Astrocyte (in vitro differentiated cells and primary cell): ENCODE data around the gene TUBB4B. TPM values are rescaled to one million over a fixed set of nuclear protein-coding genes. Genes with fewer than 3 reads are reported as not detected.
"Not testable (repeated sequence)": the region's sequence is repeated elsewhere in the genome, so short reads cannot be mapped to it uniquely, and the experiment has no call there.

Experiments used
- DNase-seq: peaks from one replicate; pipeline ENCODE4 v3.0.0-alpha.2; 2010; ENCODE audit warnings: low read depth
- FAIRE-seq: peaks from 2 replicates; lab custom pipeline; 2011; peaks lifted over from hg19 to GRCh38; lab: Jason Lieb, UNC
- H2AFZ ChIP-seq: 2 replicates; pipeline ENCODE4 v1.6.0; 2012; ENCODE audit warnings: low read depth, low read length, inconsistent platforms
- H3K27ac ChIP-seq: 2 replicates; pipeline ENCODE4 v1.5.1; 2011; ENCODE audit warnings: low read depth, low read length, inconsistent platforms
- H3K27me3 ChIP-seq: 2 replicates; pipeline ENCODE4 v1.6.0; 2011; ENCODE audit warnings: low read length, inconsistent platforms; ENCODE audit not compliant: insufficient read depth
- H3K36me3 ChIP-seq: 2 replicates; pipeline ENCODE4 v1.5.1; 2011; ENCODE audit warnings: low read length, inconsistent platforms; ENCODE audit not compliant: insufficient read depth
- H3K4me1 ChIP-seq: 2 replicates; pipeline ENCODE4 v1.5.1; 2011; ENCODE audit warnings: low read length, inconsistent platforms; ENCODE audit not compliant: insufficient read depth
- H3K4me2 ChIP-seq: 2 replicates; pipeline ENCODE4 v1.6.0; 2012; ENCODE audit warnings: low read length, inconsistent platforms
- H3K4me3 ChIP-seq: 2 replicates; pipeline ENCODE4 v1.5.1; 2011; ENCODE audit warnings: low read depth, mild to moderate bottlenecking, low read length, inconsistent platforms; ENCODE audit not compliant: insufficient read depth
- H3K79me2 ChIP-seq: 2 replicates; pipeline ENCODE4 v1.6.0; 2012; ENCODE audit warnings: mild to moderate bottlenecking, low read length, inconsistent platforms; ENCODE audit not compliant: insufficient read depth
- H3K9ac ChIP-seq: 2 replicates; pipeline ENCODE4 v1.6.0; 2012; ENCODE audit warnings: mild to moderate bottlenecking, low read length, inconsistent platforms
- H3K9me3 ChIP-seq: 2 replicates; pipeline ENCODE4 v1.5.1; 2012; ENCODE audit warnings: low read depth, mild to moderate bottlenecking, low read length, inconsistent platforms; ENCODE audit not compliant: insufficient read depth
- H4K20me1 ChIP-seq: 2 replicates; pipeline ENCODE4 v1.6.0; 2012; ENCODE audit warnings: low read length, inconsistent platforms; ENCODE audit not compliant: insufficient read depth
- H3K27ac Mint-ChIP-seq: one replicate; pipeline ENCODE4 v1.8.0; 2021; ENCODE audit warnings: mild to moderate bottlenecking, mixed read lengths; ENCODE audit not compliant: unreplicated experiment
- H3K27me3 Mint-ChIP-seq: one replicate; pipeline ENCODE4 v1.8.0; 2021; ENCODE audit warnings: low read depth, mixed read lengths; ENCODE audit not compliant: unreplicated experiment
- H3K36me3 Mint-ChIP-seq: one replicate; pipeline ENCODE4 v1.8.0; 2021; ENCODE audit warnings: low read depth, mixed read lengths; ENCODE audit not compliant: unreplicated experiment
- H3K4me1 Mint-ChIP-seq: one replicate; pipeline ENCODE4 v1.8.0; 2021; ENCODE audit warnings: low read depth, mixed read lengths; ENCODE audit not compliant: unreplicated experiment
- H3K4me3 Mint-ChIP-seq: one replicate; pipeline ENCODE4 v1.8.0; 2021; ENCODE audit warnings: mild to moderate bottlenecking, moderate library complexity, mixed read lengths; ENCODE audit not compliant: unreplicated experiment
- H3K9me3 Mint-ChIP-seq: one replicate; pipeline ENCODE4 v1.8.0; 2021; ENCODE audit warnings: mild to moderate bottlenecking, mixed read lengths; ENCODE audit not compliant: unreplicated experiment
- EZH2 ChIP-seq: IDR thresholded peaks from 2 replicates; pipeline ENCODE4 v1.6.1; 2012; ENCODE audit warnings: mild to moderate bottlenecking, low read length, inconsistent platforms; ENCODE audit not compliant: insufficient read depth
- total RNA-seq: library from RNA; stranded (reverse); gene quantifications from 2 replicates; pipeline ENCODE4 v1.2.1, GENCODE V29; 2021
- TF ChIP-seq, protein P1 (sequence below): IDR thresholded peaks from 2 replicates; pipeline ENCODE4 v1.5.1; 2011; ENCODE audit warnings: low read depth, mild to moderate bottlenecking, inconsistent platforms, low read length, moderate library complexity; ENCODE audit not compliant: insufficient read depth

TUBB4B gene
- total RNA-seq, 1 donor from 2014 or later, result 218 TPM

DNA sequence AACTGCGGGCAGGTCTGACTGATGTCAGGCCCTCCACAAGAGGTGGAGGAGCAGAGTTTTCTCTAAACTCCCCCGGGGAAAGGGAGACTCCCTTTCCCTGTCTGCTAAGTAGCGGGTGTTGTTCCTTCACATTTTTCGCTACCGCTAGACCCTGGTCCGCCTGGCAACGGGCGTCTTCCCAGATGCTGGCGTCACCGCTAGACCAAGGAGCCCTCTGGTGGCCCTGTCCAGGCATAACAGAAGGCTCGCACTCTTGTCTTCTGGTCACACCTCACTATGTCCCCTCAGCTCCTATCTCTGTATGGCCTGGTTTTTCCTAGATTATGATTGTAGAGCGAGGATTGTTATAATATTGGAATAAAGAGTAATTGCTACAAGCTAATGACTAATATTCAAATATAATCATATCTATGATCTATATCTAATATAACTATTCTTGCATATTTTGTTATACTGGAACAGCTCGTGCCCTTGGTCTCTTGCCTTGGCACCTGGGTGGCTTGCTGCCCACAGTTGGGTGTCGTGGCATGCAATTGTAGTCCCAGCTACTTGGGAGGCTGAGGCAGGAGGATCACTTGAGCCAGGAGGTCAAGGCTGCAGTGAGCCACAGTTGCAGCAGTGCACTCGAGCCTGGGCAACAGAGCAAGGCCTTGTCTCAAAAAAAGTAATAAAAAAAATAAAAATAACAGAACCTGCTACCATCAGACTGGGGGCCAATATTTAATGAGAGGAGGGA lies 21.3 kb downstream of the TUBB4B start:
- H3K4me3 ChIP-seq, H3K27ac ChIP-seq, H3K4me1 Mint-ChIP-seq, H3K9me3 ChIP-seq, H3K27me3 Mint-ChIP-seq, H3K4me2 ChIP-seq, H3K36me3 Mint-ChIP-seq, H3K9ac ChIP-seq, H3K4me1 ChIP-seq, FAIRE-seq, H3K36me3 ChIP-seq, H2AFZ ChIP-seq, H3K27ac Mint-ChIP-seq, H3K4me3 Mint-ChIP-seq, H3K9me3 Mint-ChIP-seq, H3K27me3 ChIP-seq: not testable (repeated sequence)
- TF ChIP-seq, protein P1, sequence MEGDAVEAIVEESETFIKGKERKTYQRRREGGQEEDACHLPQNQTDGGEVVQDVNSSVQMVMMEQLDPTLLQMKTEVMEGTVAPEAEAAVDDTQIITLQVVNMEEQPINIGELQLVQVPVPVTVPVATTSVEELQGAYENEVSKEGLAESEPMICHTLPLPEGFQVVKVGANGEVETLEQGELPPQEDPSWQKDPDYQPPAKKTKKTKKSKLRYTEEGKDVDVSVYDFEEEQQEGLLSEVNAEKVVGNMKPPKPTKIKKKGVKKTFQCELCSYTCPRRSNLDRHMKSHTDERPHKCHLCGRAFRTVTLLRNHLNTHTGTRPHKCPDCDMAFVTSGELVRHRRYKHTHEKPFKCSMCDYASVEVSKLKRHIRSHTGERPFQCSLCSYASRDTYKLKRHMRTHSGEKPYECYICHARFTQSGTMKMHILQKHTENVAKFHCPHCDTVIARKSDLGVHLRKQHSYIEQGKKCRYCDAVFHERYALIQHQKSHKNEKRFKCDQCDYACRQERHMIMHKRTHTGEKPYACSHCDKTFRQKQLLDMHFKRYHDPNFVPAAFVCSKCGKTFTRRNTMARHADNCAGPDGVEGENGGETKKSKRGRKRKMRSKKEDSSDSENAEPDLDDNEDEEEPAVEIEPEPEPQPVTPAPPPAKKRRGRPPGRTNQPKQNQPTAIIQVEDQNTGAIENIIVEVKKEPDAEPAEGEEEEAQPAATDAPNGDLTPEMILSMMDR, result peak; percentile 33
- Histone ChIP-seq H3K79me2 (peaks cover 28% of the 10 kb centered on the region), H4K20me1 (peaks cover 15% of the 10 kb centered on the region)
- DNase-seq, result peak; percentile 39

DNA sequence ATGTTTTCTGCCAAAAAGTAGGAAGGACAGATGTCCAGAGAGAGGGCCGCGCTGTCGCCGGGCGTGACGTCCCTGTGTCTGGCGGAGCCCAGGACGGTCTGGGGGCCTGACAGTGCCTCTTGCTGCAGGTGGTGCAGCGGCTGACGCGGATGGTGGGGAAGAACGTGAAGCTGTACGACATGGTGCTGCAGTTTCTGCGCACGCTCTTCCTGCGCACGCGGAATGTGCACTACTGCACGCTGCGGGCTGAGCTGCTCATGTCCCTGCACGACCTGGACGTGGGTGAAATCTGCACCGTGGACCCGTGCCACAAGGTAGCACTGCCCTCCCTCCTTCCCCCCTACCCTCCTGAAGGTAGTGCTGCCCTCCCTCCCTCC lies 21.8 kb downstream of the TUBB4B start:
- Histone ChIP-seq H2AFZ (no peak overlapping the region), H3K4me2 (no peak overlapping the region), H4K20me1 (peaks cover 18% of the 10 kb centered on the region), H3K79me2 (peaks cover 25% of the 10 kb centered on the region), H3K9ac (no peak overlapping the region), H3K9me3 (no peaks in the 10 kb centered on the region), H3K27me3 (no peaks in the 10 kb centered on the region), H3K4me1 (peaks cover 3% of the 10 kb centered on the region), H3K27ac (no peak overlapping the region), H3K36me3 (peaks cover 9% of the 10 kb centered on the region), H3K4me3 (no peak overlapping the region)
- TF ChIP-seq, protein P1, result no peak
- no peak for TF ChIP-seq EZH2
- Mint-ChIP-seq H3K27ac (no peak overlapping the region), H3K9me3 (no peaks in the 10 kb centered on the region), H3K4me1 (peaks cover 3% of the 10 kb centered on the region), H3K27me3 (no peaks in the 10 kb centered on the region), H3K4me3 (no peak overlapping the region), H3K36me3 (peaks cover 6% of the 10 kb centered on the region)
- no peak for DNase-seq
- no peak for FAIRE-seq

DNA sequence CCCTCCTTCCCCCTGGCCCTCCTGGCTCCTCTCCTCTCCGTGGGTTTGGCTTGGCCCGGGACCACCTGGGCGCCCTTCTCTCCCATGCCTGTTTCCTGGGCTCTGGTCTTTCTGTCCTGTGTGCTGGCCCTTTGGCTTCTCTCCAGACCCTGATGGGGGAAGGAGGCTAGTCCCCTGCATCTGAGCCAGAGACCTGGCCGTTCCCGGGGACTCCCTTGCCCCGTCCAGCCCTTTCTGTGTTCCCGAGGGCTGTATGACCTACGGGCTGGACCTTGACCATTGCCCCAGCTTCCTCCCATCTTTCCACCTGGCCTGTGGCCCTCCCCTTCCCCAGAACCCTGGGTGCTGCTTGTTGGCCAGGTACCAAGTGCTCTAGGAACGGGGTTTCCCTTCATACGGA lies 22.4 kb downstream of the TUBB4B start:
- H3K9ac ChIP-seq, result no peak overlapping the region
- H3K27ac ChIP-seq, result no peak overlapping the region
- peaks cover 4% of the 10 kb centered on the region for H3K4me1 ChIP-seq
- H3K36me3 Mint-ChIP-seq, result peaks cover 9% of the 10 kb centered on the region
- no peaks in the 10 kb centered on the region for H3K27me3 Mint-ChIP-seq
- peaks cover 9% of the 10 kb centered on the region for H3K36me3 ChIP-seq
- peaks cover 21% of the 10 kb centered on the region for H3K79me2 ChIP-seq
- H2AFZ ChIP-seq, result no peak overlapping the region
- FAIRE-seq (no peak), DNase-seq (no peak)
- no peak overlapping the region for H3K4me3 Mint-ChIP-seq
- H3K27me3 ChIP-seq, result no peaks in the 10 kb centered on the region
- H3K4me3 ChIP-seq, result no peak overlapping the region
- no peak overlapping the region for H3K4me2 ChIP-seq
- TF ChIP-seq, protein P1, result no peak
- no peak for TF ChIP-seq EZH2
- no peak overlapping the region for H3K27ac Mint-ChIP-seq
- H3K4me1 Mint-ChIP-seq, result peaks cover 3% of the 10 kb centered on the region
- H3K9me3 Mint-ChIP-seq, result no peaks in the 10 kb centered on the region
- peaks cover 20% of the 10 kb centered on the region for H4K20me1 ChIP-seq
- H3K9me3 ChIP-seq, result no peaks in the 10 kb centered on the region
